ENCODE data around the gene OGG1.
A peak's percentile ranks its signal among the peaks of the same experiment; 100 is the strongest.

OGG1 gene

GRCh38 chr3:9749645-9750555, at the start of gene OGG1:
Gene OGG1, plus strand, starts transcription at chr3:9749952. Its CDS starts 335 bp downstream, at chr3:9750287.
- DNase-seq (ENCODE audit: low spot score) = peak; percentile 98

GRCh38 chr3:9700536-9700935, 49.2 kb upstream of the OGG1 start:
- DNase-seq (ENCODE audit: low spot score) = no peak

GRCh38 chr3:9701006-9701405, 48.7 kb upstream of the OGG1 start:
- no peak for DNase-seq (ENCODE audit: low spot score)

- DNase-seq (ENCODE audit: low spot score) = no peak
Observed at GRCh38 chr3:9701711-9702110, 48.0 kb upstream of the OGG1 start.

- no peak for DNase-seq (ENCODE audit: low spot score)
Observed at GRCh38 chr3:9703240-9703639, 46.5 kb upstream of the OGG1 start.

GRCh38 chr3:9703736-9704346, 45.9 kb upstream of the OGG1 start, which contains the start of gene CPNE9:
Gene CPNE9, plus strand, starts transcription at chr3:9703833. Its CDS starts 164 bp downstream, at chr3:9703997.
- DNase-seq (ENCODE audit: low spot score) = no peak

GRCh38 chr3:9704347-9705322, 45.1 kb upstream of the OGG1 start:
- DNase-seq (ENCODE audit: low spot score) = peak; percentile 23

GRCh38 chr3:9710174-9710739, 39.5 kb upstream of the OGG1 start:
- no peak for DNase-seq (ENCODE audit: low spot score)

- no peak for DNase-seq (ENCODE audit: low spot score)
Observed at GRCh38 chr3:9712415-9712814, 37.3 kb upstream of the OGG1 start.

GRCh38 chr3:9713142-9713541, 36.6 kb upstream of the OGG1 start:
- no peak for DNase-seq (ENCODE audit: low spot score)

GRCh38 chr3:9715136-9715535, 34.6 kb upstream of the OGG1 start:
- DNase-seq (ENCODE audit: low spot score) = peak; percentile 46

- DNase-seq (ENCODE audit: low spot score) = peak; percentile 84
Observed at GRCh38 chr3:9715764-9716437, 33.9 kb upstream of the OGG1 start.

GRCh38 chr3:9716801-9717555, 32.8 kb upstream of the OGG1 start:
- no peak for DNase-seq (ENCODE audit: low spot score)

GRCh38 chr3:9717563-9717962, 32.2 kb upstream of the OGG1 start:
- DNase-seq (ENCODE audit: low spot score) = no peak

GRCh38 chr3:9718118-9718517, 31.6 kb upstream of the OGG1 start:
- no peak for DNase-seq (ENCODE audit: low spot score)

GRCh38 chr3:9721015-9721699, 28.6 kb upstream of the OGG1 start:
- no peak for DNase-seq (ENCODE audit: low spot score)

- no peak for DNase-seq (ENCODE audit: low spot score)
Observed at GRCh38 chr3:9721700-9722060, 28.1 kb upstream of the OGG1 start.

- DNase-seq (ENCODE audit: low spot score) = no peak
Observed at GRCh38 chr3:9725775-9726515, 23.8 kb upstream of the OGG1 start.

- peak; percentile 69 for DNase-seq (ENCODE audit: low spot score)
Observed at GRCh38 chr3:9727041-9727595, 22.6 kb upstream of the OGG1 start.
